ENCODE measurements around the gene TXNDC8. TPM values are rescaled to one million over a fixed set of nuclear protein-coding genes. Genes with fewer than 3 reads are reported as not detected.
"Not testable (repeated sequence)": the region's sequence is repeated elsewhere in the genome, so short reads cannot be mapped to it uniquely, and the experiment has no call there.

TXNDC8 gene
- total and polyA plus RNA-seq, 12 donors, result not detected

DNA sequence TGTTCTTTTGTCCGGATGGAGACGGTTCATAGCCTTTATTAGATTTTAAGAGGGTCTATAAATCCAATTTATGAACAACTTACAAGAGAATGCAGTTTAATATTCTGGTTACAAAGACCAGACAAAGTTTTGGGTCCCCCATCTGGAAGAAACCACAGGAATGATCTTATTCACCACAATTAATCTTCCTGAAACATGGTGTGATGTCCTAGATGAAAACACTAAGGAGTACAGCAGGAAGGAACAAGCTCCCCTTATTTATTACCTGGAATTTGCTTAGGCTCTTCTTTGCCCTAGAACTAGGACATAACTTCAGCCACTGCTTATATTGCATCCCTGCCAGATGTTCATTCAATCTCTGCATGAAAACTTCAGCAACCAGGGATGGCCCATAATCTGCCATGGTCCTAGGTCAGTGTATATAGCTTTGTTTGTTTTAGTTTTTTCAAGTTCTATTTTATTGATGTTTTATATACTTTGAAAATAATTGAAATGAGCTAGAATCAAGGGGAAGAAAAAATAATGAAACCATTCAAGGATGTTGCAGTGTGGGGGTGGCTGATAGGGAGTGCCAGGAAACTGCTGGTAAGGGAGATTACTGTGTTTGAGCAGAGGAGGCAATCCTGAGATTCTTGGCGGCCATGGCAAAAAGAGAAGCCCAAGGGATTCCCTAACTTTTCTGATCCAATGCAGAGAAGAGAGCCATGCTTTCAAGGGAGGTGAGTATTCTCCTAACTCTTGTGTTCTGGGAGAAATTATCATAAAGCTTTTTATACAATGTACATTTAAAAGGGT, 16.8 kb downstream of the TXNDC8 start:
- no peaks in the 10 kb centered on the region for H3K4me1 ChIP-seq (replicated peaks in 1 of 2)
- intact Hi-C loops (cut with DNase I), result no loop called here
- 57 to 68% (median 67%) methylated on average over 3 of the region's 3 CpGs for WGBS, 4 donors
- TF ChIP-seq, protein P1, sequence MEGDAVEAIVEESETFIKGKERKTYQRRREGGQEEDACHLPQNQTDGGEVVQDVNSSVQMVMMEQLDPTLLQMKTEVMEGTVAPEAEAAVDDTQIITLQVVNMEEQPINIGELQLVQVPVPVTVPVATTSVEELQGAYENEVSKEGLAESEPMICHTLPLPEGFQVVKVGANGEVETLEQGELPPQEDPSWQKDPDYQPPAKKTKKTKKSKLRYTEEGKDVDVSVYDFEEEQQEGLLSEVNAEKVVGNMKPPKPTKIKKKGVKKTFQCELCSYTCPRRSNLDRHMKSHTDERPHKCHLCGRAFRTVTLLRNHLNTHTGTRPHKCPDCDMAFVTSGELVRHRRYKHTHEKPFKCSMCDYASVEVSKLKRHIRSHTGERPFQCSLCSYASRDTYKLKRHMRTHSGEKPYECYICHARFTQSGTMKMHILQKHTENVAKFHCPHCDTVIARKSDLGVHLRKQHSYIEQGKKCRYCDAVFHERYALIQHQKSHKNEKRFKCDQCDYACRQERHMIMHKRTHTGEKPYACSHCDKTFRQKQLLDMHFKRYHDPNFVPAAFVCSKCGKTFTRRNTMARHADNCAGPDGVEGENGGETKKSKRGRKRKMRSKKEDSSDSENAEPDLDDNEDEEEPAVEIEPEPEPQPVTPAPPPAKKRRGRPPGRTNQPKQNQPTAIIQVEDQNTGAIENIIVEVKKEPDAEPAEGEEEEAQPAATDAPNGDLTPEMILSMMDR (IDR thresholded peaks at IDR 0.05), result no peak
- TF ChIP-seq POLR2A (IDR thresholded peaks at IDR 0.05), result no peak
- DNase-seq, result no peak
- H3K36me3 ChIP-seq (replicated peaks in 1 of 2), result no peaks in the 10 kb centered on the region
- H3K27me3 ChIP-seq, result no peaks in the 10 kb centered on the region
- no peak overlapping the region for H3K27ac ChIP-seq
- H3K9me3 ChIP-seq (replicated peaks in 1 of 3), result no peaks in the 10 kb centered on the region
- no peak overlapping the region for H3K4me3 ChIP-seq

- no peak for TF ChIP-seq POLR2A (IDR thresholded peaks at IDR 0.05)
- TF ChIP-seq, protein P1 (IDR thresholded peaks at IDR 0.05), result no peak
- WGBS, 4 donors, result 78 to 88% (median 80%) methylated on average over 4 of the region's 4 CpGs
- no peaks in the 10 kb centered on the region for H3K27me3 ChIP-seq
- H3K36me3 ChIP-seq (replicated peaks in 1 of 2), result no peaks in the 10 kb centered on the region
- no peak for DNase-seq
- no peaks in the 10 kb centered on the region for H3K4me1 ChIP-seq (replicated peaks in 1 of 2)
- H3K27ac ChIP-seq, result no peak overlapping the region
- no peaks in the 10 kb centered on the region for H3K9me3 ChIP-seq (replicated peaks in 1 of 3)
- intact Hi-C loops (cut with DNase I), result no loop called here
- H3K4me3 ChIP-seq, result no peak overlapping the region
Measured at GRCh38 chr9:110319781-110320492, 17.7 kb downstream of the TXNDC8 start.

DNA sequence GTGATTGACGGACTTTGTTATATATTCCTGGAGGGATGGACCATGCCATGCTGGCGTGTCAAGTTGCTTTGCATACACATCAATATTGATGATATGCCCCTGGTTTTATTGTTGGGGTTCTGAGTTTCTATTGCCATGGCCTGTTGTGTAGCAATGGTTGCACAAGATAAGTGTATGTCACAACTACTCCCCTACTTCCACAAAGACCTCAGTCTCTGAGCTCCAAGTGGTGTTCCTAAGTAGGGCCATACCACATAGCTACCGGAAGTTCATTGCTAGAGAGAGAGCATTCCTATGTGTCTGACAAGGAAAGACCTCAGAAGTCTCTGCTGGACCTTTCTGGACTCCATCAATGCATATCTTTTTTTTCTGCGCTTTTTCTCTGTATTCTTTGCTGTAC, 19.8 kb downstream of the TXNDC8 start:
- TF ChIP-seq, protein P1 (IDR thresholded peaks at IDR 0.05), result no peak
- TF ChIP-seq POLR2A (IDR thresholded peaks at IDR 0.05), result no peak
- WGBS, 4 donors, result 74 to 88% (median 88%) methylated on average over 4 of the region's 4 CpGs
- Histone ChIP-seq H3K4me1 (replicated peaks in 1 of 2) (no peaks in the 10 kb centered on the region), H3K36me3 (replicated peaks in 1 of 2) (no peaks in the 10 kb centered on the region), H3K4me3 (no peak overlapping the region), H3K27me3 (no peaks in the 10 kb centered on the region), H3K9me3 (replicated peaks in 1 of 3) (no peaks in the 10 kb centered on the region), H3K27ac (no peak overlapping the region)
- intact Hi-C loops (cut with DNase I), result no loop called here
- no peak for DNase-seq

DNA sequence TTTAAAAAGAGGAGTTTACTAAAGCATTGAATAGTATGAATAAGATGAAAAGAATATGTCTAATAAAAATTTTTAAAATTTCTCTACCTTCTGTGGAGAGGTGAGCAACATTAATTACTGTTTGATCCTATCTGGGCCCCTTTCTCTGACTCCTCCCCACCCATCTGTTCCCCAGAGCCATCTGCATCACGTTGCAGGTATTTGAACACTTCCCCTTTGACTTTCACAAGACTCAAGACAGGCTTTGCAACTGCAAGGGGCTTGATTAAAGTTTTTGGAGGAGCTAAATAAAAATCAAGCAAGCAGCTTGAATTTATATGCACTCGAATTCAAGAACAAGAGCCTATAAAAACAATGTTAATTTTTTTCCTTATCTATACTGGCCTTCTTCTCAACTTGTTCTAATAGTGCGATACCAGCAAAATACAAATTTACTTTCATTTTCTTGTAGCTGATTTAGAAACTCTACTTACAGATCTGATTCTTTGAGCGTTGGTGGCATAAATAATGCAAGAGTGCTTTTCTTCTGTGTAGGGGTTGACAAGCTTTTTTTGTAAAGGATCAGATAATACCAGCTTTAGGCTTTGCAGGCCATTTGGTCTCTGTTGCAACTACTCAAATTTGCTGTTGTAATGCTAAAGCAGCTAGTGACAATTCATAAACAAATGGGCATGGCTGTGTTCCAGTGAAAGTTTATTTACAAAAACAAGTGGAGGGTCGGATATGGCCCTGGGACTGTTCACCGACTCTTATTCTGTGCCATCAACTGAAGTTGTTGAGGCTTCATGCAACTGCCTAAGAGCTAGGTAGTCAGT, 21.2 kb downstream of the TXNDC8 start:
- no peaks in the 10 kb centered on the region for H3K9me3 ChIP-seq (replicated peaks in 1 of 3)
- WGBS, 4 donors, result 42 to 47% (median 44%) methylated on average over 5 to 6 of the region's 6 CpGs
- DNase-seq, result no peak
- no peaks in the 10 kb centered on the region for H3K4me1 ChIP-seq (replicated peaks in 1 of 2)
- no peak overlapping the region for H3K4me3 ChIP-seq
- TF ChIP-seq, protein P1 (IDR thresholded peaks at IDR 0.05), result no peak
- TF ChIP-seq POLR2A (IDR thresholded peaks at IDR 0.05), result no peak
- no peak overlapping the region for H3K27ac ChIP-seq
- intact Hi-C loops (cut with DNase I), result no loop called here
- H3K36me3 ChIP-seq (replicated peaks in 1 of 2), result no peaks in the 10 kb centered on the region
- no peaks in the 10 kb centered on the region for H3K27me3 ChIP-seq

DNA sequence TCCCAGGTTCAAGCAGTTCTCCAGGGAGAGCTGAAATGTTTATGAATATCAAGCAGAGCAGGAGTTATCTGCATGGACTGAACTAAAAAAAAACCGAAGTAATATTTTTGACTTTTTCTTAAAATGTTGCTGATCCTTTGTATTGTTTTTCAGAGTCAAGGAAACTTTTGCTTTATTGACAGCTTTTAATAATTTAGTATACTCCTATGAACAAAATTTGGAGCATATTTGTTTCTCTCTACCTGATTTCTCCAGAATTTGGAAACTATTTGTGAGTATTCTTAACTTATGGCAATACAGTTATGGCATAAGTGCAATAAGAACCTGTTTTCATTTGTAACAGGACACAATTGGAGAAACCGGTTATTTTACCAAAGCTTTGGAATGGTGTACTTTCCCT, 25.7 kb downstream of the TXNDC8 start:
- H3K4me1 ChIP-seq (replicated peaks in 1 of 2); H3K9me3 ChIP-seq (replicated peaks in 1 of 3); H3K4me3 ChIP-seq; H3K27ac ChIP-seq; H3K27me3 ChIP-seq; DNase-seq; H3K36me3 ChIP-seq (replicated peaks in 1 of 2); intact Hi-C loops (cut with DNase I): not testable (repeated sequence)
- WGBS, 4 donors, result 88 to 95% (median 95%) methylated on average over 2 of the region's 2 CpGs
